Astrocyte (in vitro differentiated cells and primary cell): Measurements from ENCODE around the gene BAIAP3. TPM values are rescaled to one million over a fixed set of nuclear protein-coding genes. Genes with fewer than 3 reads are reported as not detected.

Experiments
- DNase-seq: peaks from one replicate; pipeline ENCODE4 v3.0.0-alpha.2; 2010; ENCODE audit warnings: low read depth
- FAIRE-seq: peaks from 2 replicates; lab custom pipeline; 2011; peaks lifted over from hg19 to GRCh38; lab: Jason Lieb, UNC
- H2AFZ ChIP-seq: 2 replicates; pipeline ENCODE4 v1.6.0; 2012; ENCODE audit warnings: low read depth, low read length, inconsistent platforms
- H3K27ac ChIP-seq: 2 replicates; pipeline ENCODE4 v1.5.1; 2011; ENCODE audit warnings: low read depth, low read length, inconsistent platforms
- H3K27me3 ChIP-seq: 2 replicates; pipeline ENCODE4 v1.6.0; 2011; ENCODE audit warnings: low read length, inconsistent platforms; ENCODE audit not compliant: insufficient read depth
- H3K36me3 ChIP-seq: 2 replicates; pipeline ENCODE4 v1.5.1; 2011; ENCODE audit warnings: low read length, inconsistent platforms; ENCODE audit not compliant: insufficient read depth
- H3K4me1 ChIP-seq: 2 replicates; pipeline ENCODE4 v1.5.1; 2011; ENCODE audit warnings: low read length, inconsistent platforms; ENCODE audit not compliant: insufficient read depth
- H3K4me2 ChIP-seq: 2 replicates; pipeline ENCODE4 v1.6.0; 2012; ENCODE audit warnings: low read length, inconsistent platforms
- H3K4me3 ChIP-seq: 2 replicates; pipeline ENCODE4 v1.5.1; 2011; ENCODE audit warnings: low read depth, mild to moderate bottlenecking, low read length, inconsistent platforms; ENCODE audit not compliant: insufficient read depth
- H3K79me2 ChIP-seq: 2 replicates; pipeline ENCODE4 v1.6.0; 2012; ENCODE audit warnings: mild to moderate bottlenecking, low read length, inconsistent platforms; ENCODE audit not compliant: insufficient read depth
- H3K9ac ChIP-seq: 2 replicates; pipeline ENCODE4 v1.6.0; 2012; ENCODE audit warnings: mild to moderate bottlenecking, low read length, inconsistent platforms
- H3K9me3 ChIP-seq: 2 replicates; pipeline ENCODE4 v1.5.1; 2012; ENCODE audit warnings: low read depth, mild to moderate bottlenecking, low read length, inconsistent platforms; ENCODE audit not compliant: insufficient read depth
- H4K20me1 ChIP-seq: 2 replicates; pipeline ENCODE4 v1.6.0; 2012; ENCODE audit warnings: low read length, inconsistent platforms; ENCODE audit not compliant: insufficient read depth
- H3K27ac Mint-ChIP-seq: one replicate; pipeline ENCODE4 v1.8.0; 2021; ENCODE audit warnings: mild to moderate bottlenecking, mixed read lengths; ENCODE audit not compliant: unreplicated experiment
- H3K27me3 Mint-ChIP-seq: one replicate; pipeline ENCODE4 v1.8.0; 2021; ENCODE audit warnings: low read depth, mixed read lengths; ENCODE audit not compliant: unreplicated experiment
- H3K36me3 Mint-ChIP-seq: one replicate; pipeline ENCODE4 v1.8.0; 2021; ENCODE audit warnings: low read depth, mixed read lengths; ENCODE audit not compliant: unreplicated experiment
- H3K4me1 Mint-ChIP-seq: one replicate; pipeline ENCODE4 v1.8.0; 2021; ENCODE audit warnings: low read depth, mixed read lengths; ENCODE audit not compliant: unreplicated experiment
- H3K4me3 Mint-ChIP-seq: one replicate; pipeline ENCODE4 v1.8.0; 2021; ENCODE audit warnings: mild to moderate bottlenecking, moderate library complexity, mixed read lengths; ENCODE audit not compliant: unreplicated experiment
- H3K9me3 Mint-ChIP-seq: one replicate; pipeline ENCODE4 v1.8.0; 2021; ENCODE audit warnings: mild to moderate bottlenecking, mixed read lengths; ENCODE audit not compliant: unreplicated experiment
- EZH2 ChIP-seq: IDR thresholded peaks from 2 replicates; pipeline ENCODE4 v1.6.1; 2012; ENCODE audit warnings: mild to moderate bottlenecking, low read length, inconsistent platforms; ENCODE audit not compliant: insufficient read depth
- total RNA-seq: library from RNA; stranded (reverse); gene quantifications from 2 replicates; pipeline ENCODE4 v1.2.1, GENCODE V29; 2021
- TF ChIP-seq, protein P1 (sequence below): IDR thresholded peaks from 2 replicates; pipeline ENCODE4 v1.5.1; 2011; ENCODE audit warnings: low read depth, mild to moderate bottlenecking, inconsistent platforms, low read length, moderate library complexity; ENCODE audit not compliant: insufficient read depth

The BAIAP3 gene
- total RNA-seq, 1 donor from 2014 or later: 2.6 TPM

DNA sequence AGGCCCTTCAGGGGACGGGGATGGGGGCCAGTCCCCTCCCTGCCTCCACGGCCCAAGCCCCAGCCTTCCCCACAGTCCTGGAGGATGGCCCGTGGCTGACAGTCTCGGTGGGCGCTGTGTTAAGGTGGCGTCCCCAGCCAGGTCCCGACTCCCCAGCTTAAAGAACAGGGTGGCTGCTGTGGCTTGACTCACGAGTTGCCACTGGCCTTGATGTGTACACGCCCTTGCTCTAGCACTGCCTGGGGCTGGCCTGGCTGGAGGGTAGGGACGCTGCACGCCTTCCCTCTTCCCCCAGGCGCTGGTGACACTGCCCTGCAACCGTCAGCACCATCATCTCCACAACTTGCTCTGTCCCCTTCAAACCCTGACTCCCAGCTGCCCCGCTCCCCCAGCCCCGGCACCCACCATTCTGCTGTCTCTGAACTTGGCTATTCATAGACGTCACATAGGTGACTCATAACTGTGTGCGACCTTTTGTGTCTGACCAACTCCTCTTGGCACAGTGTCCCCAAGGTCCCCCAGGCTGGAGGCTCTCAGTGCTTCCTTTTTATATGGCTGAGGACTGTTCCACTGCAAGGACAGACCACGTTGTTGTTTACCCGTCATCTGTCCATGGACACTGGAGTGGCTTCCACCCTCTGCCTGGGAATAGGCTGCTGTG, 24.6 kb downstream of the BAIAP3 start:
- no peak overlapping the region for H3K27ac ChIP-seq
- Mint-ChIP-seq H3K36me3 (peaks cover 2% of the 10 kb centered on the region), H3K27me3 (no peaks in the 10 kb centered on the region), H3K4me3 (no peak overlapping the region), H3K4me1 (peaks cover 7% of the 10 kb centered on the region), H3K27ac (no peak overlapping the region), H3K9me3 (no peaks in the 10 kb centered on the region)
- TF ChIP-seq, protein P1, sequence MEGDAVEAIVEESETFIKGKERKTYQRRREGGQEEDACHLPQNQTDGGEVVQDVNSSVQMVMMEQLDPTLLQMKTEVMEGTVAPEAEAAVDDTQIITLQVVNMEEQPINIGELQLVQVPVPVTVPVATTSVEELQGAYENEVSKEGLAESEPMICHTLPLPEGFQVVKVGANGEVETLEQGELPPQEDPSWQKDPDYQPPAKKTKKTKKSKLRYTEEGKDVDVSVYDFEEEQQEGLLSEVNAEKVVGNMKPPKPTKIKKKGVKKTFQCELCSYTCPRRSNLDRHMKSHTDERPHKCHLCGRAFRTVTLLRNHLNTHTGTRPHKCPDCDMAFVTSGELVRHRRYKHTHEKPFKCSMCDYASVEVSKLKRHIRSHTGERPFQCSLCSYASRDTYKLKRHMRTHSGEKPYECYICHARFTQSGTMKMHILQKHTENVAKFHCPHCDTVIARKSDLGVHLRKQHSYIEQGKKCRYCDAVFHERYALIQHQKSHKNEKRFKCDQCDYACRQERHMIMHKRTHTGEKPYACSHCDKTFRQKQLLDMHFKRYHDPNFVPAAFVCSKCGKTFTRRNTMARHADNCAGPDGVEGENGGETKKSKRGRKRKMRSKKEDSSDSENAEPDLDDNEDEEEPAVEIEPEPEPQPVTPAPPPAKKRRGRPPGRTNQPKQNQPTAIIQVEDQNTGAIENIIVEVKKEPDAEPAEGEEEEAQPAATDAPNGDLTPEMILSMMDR: no peak
- no peak for TF ChIP-seq EZH2
- no peaks in the 10 kb centered on the region for H3K27me3 ChIP-seq
- no peak overlapping the region for H3K9ac ChIP-seq
- H3K9me3 ChIP-seq: no peaks in the 10 kb centered on the region
- no peaks in the 10 kb centered on the region for H3K4me1 ChIP-seq
- H3K4me2 ChIP-seq: no peak overlapping the region
- FAIRE-seq (no peak), DNase-seq (no peak)
- H2AFZ ChIP-seq: no peak overlapping the region
- peaks cover 82% of the 10 kb centered on the region for H4K20me1 ChIP-seq
- H3K4me3 ChIP-seq: no peak overlapping the region
- H3K36me3 ChIP-seq: peaks cover 4% of the 10 kb centered on the region
- peaks cover 90% of the 10 kb centered on the region for H3K79me2 ChIP-seq

DNA sequence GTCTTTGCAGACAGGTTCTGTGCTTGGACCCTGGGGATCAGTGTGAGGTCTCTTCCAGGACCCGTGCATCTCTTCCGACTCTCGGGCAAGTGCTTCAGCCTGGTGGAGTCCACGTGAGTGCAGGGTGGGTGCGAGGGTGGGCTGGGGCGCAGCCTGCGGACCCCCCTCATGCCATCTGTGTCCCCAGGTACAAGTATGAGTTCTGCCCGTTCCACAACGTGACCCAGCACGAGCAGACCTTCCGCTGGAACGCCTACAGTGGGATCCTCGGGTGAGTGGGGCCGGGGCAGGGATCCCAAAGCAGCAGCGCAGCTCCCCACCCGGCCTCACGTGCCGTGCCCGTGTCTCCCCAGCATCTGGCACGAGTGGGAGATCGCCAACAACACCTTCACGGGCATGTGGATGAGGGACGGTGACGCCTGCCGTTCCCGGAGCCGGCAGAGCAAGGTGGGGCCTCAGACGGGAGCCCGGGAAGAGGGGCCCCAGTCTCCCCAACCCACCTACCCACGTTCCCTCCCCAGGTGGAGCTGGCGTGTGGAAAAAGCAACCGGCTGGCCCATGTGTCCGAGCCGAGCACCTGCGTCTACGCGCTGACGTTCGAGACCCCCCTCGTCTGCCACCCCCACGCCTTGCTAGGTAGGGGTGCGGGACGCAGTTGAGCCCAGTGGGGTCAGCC, 28.4 kb downstream of the BAIAP3 start:
- Histone ChIP-seq H3K4me1 (no peaks in the 10 kb centered on the region), H3K27me3 (no peaks in the 10 kb centered on the region), H3K4me3 (no peak overlapping the region), H4K20me1 (peaks cover 61% of the 10 kb centered on the region), H3K27ac (no peak overlapping the region), H3K4me2 (no peak overlapping the region), H3K9ac (no peak overlapping the region), H3K79me2 (peaks cover 52% of the 10 kb centered on the region), H2AFZ (no peak overlapping the region), H3K9me3 (no peaks in the 10 kb centered on the region), H3K36me3 (peaks cover 7% of the 10 kb centered on the region)
- H3K27ac Mint-ChIP-seq: no peak overlapping the region
- H3K4me3 Mint-ChIP-seq: no peak overlapping the region
- H3K9me3 Mint-ChIP-seq: no peaks in the 10 kb centered on the region
- peaks cover 2% of the 10 kb centered on the region for H3K36me3 Mint-ChIP-seq
- FAIRE-seq (no peak), DNase-seq (no peak)
- TF ChIP-seq, protein P1: no peak
- no peak for TF ChIP-seq EZH2
- no peaks in the 10 kb centered on the region for H3K27me3 Mint-ChIP-seq
- peaks cover 3% of the 10 kb centered on the region for H3K4me1 Mint-ChIP-seq

DNA sequence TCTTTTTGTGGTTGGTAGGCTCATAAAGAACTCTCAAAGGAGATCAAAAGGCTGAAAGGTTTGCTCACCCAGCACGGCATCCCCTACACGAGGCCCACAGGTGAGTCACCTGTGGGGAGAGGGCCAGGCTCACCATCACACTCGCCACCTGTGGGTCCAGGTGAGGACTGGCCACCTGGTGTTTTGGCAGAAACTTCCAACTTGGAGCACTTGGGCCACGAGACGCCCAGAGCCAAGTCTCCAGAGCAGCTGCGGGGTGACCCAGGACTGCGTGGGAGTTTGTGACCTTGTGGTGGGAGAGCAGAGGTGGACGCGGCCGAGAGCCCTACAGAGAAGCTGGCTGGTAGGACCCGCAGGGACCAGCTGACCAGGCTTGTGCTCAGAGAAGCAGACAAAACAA, 29.4 kb downstream of the BAIAP3 start:
- Mint-ChIP-seq H3K9me3 (no peaks in the 10 kb centered on the region), H3K36me3 (peaks cover 2% of the 10 kb centered on the region), H3K27me3 (no peaks in the 10 kb centered on the region), H3K4me3 (no peak overlapping the region), H3K4me1 (peaks cover 3% of the 10 kb centered on the region), H3K27ac (no peak overlapping the region)
- Histone ChIP-seq H3K4me2 (no peak overlapping the region), H3K9ac (no peak overlapping the region), H3K9me3 (no peaks in the 10 kb centered on the region), H2AFZ (no peak overlapping the region), H3K27ac (no peak overlapping the region), H4K20me1 (peaks cover 56% of the 10 kb centered on the region), H3K4me1 (no peaks in the 10 kb centered on the region), H3K79me2 (peaks cover 46% of the 10 kb centered on the region), H3K36me3 (peaks cover 7% of the 10 kb centered on the region), H3K27me3 (no peaks in the 10 kb centered on the region), H3K4me3 (no peak overlapping the region)
- DNase-seq: no peak
- no peak for FAIRE-seq
- TF ChIP-seq, protein P1: no peak
- TF ChIP-seq EZH2: no peak
